ENCODE data around the gene SGIP1.
"Not testable (repeated sequence)": the region's sequence is repeated elsewhere in the genome, so short reads cannot be mapped to it uniquely, and the experiment has no call there.

Gene SGIP1

GRCh38 chr1:66559517-66559916, 25.6 kb downstream of the SGIP1 start:
- no peak for FAIRE-seq

- FAIRE-seq = no peak
These were observed 28.6 kb downstream of the SGIP1 start for GRCh38 chr1:66562561-66562960.

GRCh38 chr1:66563094-66563800, 29.3 kb downstream of the SGIP1 start:
- FAIRE-seq = peak; percentile 92

GRCh38 chr1:66563941-66564630, 30.1 kb downstream of the SGIP1 start:
- FAIRE-seq = no peak

GRCh38 chr1:66570196-66570595, 36.2 kb downstream of the SGIP1 start:
- no peak for FAIRE-seq

- no peak for FAIRE-seq
These were observed 37.8 kb downstream of the SGIP1 start for GRCh38 chr1:66571789-66572188.

GRCh38 chr1:66575739-66576138, 41.8 kb downstream of the SGIP1 start:
- peak; percentile 77 for FAIRE-seq

DNA sequence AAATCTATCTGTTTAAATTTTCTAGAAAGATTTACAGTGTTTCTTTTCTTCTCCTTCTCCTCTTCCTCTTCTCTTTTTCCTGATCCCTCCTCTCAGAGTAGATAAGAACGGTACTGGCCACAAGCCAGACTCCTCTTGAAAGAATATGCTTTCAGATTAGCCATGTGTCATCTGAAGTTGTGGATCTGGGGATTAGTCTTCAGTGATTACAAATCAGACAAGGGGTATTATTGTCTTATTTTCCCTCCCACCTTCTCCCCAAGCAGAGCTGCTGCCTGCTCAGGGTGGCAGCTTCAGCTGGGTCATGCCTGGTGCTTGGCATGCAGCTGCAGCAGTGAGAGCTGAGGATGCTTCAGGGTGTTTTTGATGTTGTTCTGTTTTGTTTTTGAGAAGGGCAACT, 42.7 kb downstream of the SGIP1 start:
- no peak for FAIRE-seq

- FAIRE-seq = no peak
These were observed 44.9 kb downstream of the SGIP1 start for GRCh38 chr1:66578841-66579240.

DNA sequence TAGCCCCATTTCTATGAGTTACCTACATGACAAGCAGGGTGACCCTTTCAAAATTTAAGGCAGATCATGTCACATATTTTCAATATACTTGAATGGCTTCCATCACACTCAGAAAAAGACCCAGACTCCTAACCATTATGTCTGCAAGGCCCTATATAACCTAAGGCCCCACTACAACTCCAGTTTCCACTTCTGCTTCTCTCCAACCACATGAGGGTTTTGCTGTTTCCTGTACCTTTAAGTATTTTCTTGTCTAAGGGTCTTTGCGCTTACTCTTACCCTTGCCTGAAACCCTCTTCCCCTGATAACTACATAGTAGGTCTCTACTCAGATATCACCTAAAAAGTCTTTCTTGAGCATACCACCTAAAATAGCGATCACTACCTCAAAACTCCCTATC, 46.1 kb downstream of the SGIP1 start:
- FAIRE-seq = no peak

- no peak for FAIRE-seq
These were observed 49.1 kb downstream of the SGIP1 start for GRCh38 chr1:66583021-66583420.

DNA sequence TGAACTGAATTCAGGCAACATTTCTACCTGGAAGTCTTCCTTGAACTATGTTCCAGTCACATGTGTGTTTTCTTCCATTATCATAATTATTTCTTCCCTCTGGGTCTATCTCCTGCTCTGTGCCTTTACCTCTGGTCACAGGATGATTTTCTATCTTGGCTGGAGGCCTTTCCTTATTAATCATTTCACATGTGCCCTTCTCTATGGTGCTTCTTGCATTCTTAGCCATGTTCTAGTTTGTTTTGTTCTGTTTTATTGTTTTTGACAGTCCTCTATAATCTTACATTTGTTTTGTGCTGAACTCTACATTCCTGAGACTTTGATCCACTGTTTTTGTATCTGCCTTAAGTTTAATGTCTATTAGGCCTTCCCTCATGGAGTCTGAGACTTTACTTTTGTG, 51.0 kb downstream of the SGIP1 start:
- peak; percentile 37 for FAIRE-seq

GRCh38 chr1:66589326-66589725, 55.4 kb downstream of the SGIP1 start:
- FAIRE-seq = no peak

- not testable (repeated sequence) for FAIRE-seq
These were observed 58.2 kb downstream of the SGIP1 start for GRCh38 chr1:66592106-66592507.

GRCh38 chr1:66596191-66596590, 62.2 kb downstream of the SGIP1 start:
- no peak for FAIRE-seq

DNA sequence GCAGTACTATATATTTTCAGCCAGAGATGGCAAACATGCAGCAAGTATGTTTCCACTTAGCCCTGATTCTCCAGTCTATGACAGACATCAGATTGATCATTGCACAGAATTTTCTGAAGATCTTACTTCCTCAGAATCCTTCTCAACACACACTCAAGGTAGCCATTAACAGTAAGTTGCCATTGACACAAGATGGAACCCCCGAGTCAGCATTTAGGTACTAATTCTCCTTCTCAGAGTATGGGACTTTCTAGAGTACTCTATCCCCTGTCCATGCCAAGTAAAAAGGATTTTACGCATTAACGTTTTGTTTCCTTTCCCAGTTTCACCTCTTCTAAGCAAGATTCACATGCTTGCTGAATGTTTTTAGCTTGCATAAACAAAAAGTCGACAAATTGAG, 63.5 kb downstream of the SGIP1 start:
- FAIRE-seq = no peak

GRCh38 chr1:66598670-66599069, 64.7 kb downstream of the SGIP1 start:
- FAIRE-seq = no peak

DNA sequence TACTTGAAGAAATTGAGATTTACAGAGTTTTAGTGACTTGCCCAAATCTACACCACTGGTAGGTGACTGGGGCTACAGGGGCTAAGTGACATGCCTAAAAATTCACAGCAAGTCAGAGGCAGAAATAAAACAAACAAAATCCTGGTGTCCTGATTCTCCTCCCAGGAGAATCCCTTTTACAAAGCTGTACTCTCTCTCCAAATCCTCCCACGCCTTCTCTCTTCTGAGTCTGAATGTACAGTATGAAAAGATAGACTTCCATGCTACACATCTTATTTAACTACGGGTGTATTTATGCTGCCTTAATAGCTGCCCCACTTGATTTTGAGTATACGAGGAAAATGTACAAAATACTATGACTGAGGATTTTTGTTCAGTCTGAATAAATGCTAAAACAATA, 65.4 kb downstream of the SGIP1 start:
- no peak for FAIRE-seq

DNA sequence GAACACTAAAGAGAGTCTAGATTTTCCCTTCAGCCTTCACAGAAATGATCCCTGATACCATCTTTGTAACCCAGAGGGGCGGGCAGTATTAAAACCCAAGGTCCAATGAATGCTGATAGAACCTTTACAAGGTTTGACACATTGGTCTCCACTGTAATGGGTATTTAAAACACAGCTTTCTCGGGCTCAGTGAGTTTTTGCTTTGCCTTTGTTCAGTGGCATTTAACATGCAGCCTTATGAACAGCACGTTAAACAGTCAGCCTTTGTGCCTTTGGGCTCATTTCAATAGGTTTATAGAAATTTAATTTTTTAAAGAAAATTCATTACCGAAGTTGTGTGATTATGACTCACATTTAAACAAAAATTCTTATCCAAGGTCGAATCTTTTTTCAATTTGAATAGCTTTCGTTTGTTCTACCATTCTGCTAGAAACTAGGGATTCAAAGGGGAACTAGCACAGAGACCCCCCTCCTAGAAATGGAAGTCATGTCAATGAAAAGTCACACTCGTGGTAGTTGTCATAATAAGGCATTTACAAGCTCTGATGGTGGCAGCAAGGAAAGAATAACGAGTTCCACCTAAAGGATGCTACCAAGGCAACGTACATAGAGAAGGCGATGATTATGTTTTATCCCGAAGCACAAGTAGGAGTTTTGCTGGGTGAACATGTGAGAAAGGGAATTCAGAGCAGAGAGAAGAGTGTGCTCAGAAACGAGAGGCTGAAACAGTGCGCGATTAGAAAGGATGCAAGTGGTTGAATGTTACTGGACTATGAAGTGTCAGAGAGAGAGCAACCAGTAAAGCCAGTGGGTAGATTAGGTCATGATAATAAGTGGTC, 66.2 kb downstream of the SGIP1 start:
- FAIRE-seq = no peak

- FAIRE-seq = no peak
These were observed 71.6 kb downstream of the SGIP1 start for GRCh38 chr1:66605419-66605997.

DNA sequence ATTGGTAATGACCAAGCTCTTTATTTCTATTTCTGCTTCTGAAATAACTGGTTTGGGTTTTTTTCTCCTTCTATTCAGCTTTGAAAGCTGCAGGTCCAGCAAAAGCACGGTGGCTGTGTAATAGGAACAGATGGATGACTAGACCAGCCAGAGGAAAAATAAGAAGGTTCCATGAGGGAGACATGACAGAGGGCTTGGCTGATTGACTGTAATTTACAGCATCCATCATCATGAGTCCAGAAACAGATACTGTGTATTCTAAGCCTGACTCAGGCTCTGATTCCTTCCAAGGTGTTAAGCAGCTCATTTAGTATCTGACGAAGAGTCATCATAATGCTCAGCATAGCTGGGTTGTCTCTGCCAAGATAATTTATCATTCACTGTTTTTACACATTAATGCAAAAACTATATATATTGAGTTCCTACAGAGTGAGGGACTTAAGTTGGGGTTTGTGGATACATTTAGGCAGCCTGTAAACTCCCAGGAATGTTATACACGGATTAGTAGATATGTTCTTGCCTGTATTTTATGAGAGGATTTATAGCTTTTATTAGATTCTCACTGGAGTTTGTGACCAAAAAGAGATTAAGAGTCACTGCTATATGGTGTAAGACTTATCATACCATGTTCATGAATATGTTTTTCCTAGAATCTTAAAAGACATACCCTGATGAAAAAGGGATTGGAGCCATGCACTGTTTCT, 72.6 kb downstream of the SGIP1 start:
- no peak for FAIRE-seq

DNA sequence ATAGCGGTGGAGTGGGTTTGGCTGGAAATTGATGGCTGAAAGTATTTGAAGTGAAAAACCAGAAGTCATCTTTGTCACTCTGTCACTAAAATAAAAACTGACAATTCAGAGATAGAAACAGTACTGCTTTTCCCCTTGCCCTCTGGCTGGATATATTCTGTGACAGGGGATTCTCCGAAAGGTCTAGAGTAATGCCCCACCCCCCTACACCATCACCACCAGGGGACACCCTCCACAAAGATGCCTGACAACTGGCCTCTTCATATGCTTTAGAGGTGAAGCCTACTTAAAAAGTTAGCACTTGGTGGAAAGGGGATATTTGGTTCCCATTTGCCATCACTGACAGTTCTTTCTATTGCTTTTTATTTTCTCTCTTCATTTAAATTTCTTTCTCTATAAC, 73.5 kb downstream of the SGIP1 start:
- FAIRE-seq = no peak

GRCh38 chr1:66613187-66613586, 79.2 kb downstream of the SGIP1 start:
- no peak for FAIRE-seq
